A549 treated with GW870086 at 1 μM for 4 hours (cell line): ENCODE results near the gene SCFD2. TPM values are rescaled to one million over a fixed set of nuclear protein-coding genes. Genes with fewer than 3 reads are reported as not detected.

ENCODE experiments used
- total RNA-seq: library from RNA; stranded (reverse); fragments of 200-300 nt; extraction: Qiagen RNA extraction; gene quantifications from 5 replicates; pipeline ENCODE4 v1.2.3, GENCODE V29; 2022; ENCODE audit warnings: low read depth

SCFD2 gene
- 6.5 to 7.2 TPM (median 6.7 TPM) in 5 replicates for total RNA-seq

DNA sequence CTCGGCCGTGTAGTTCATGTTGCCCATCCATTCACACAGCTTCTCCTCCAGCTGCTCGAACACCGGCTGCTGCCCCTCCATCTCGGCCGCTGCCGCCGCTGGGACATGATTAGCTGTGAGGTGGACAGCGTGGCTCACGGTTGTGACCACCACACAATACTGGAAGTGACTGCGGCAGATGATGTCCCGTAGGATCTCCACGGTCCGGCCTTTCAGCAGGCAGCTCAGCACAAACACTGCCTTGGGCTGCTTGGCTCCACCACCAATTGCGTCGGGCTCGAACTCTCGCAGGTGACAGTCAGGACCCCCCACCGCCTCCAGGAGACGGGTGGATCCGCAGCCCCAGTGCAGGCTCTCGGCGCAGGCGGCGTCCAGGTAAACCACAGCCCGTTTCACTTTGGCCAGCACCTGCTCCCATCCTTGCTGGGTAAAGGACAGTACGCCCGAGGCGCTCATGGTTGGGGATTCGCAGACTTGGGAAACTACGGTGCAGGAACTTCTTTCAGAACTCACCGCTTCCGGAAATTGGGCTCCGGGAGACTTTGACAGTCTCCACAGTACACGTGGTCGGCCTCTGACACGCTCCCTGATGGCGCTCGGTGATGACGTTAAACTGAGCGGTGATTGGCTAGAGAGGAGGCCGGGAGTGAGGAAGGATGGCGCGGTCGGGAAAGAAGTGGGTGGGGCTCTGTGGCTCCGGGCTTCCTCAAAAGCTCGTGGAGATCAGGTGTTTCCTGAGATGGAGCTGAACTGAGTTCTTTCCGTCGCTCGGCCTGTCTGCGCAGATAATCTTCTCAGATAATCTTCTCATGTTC is at the start of gene SCFD2:
Gene SCFD2 (minus strand): TSS at position 576 of the 815 bp plus-strand sequence.

DNA sequence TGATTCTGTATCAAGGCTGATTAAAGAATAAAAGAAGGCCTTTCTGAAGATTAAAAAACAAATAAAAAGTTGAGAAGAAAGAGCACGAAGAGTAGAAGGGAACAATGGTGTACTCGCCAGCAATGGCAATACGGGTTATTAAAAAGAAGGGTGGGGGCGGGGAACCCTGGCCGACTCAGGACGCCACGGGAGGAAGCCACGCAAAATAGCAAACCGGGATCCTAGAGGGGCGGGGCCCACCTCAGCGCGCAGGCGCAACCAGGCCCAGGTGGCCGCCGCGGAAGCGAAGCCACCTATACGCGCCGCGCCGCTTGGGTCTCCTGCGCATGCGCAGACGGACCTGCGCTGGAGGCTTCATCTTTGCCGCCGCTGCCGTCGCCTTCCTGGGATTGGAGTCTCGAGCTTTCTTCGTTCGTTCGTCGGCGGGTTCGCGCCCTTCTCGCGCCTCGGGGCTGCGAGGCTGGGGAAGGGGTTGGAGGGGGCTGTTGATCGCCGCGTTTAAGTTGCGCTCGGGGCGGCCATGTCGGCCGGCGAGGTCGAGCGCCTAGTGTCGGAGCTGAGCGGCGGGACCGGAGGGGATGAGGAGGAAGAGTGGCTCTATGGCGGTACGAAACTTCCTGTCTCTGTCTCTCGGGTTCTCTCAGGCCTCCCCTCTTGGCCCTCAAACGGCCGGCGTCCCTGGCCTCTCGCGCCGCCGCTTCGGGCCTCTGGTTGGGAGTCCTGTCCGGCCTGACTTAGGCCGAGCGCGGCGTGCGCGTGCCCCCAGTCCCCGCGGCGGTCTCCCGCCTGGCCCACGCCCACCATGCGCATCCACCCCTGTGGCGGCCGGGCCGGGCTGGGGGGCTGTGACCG is 11.7 kb upstream of the SCFD2 start, which contains the start of gene FIP1L1:
Gene FIP1L1 (plus strand): TSS at position 323 of the 852 bp plus-strand sequence. CDS start 198 bp downstream, at position 521.

GRCh38 chr4:52861879-52862616 is 503.8 kb downstream of the SCFD2 start, which contains the start of gene RASL11B:
Gene RASL11B, plus strand, starts transcription at chr4:52862317. Its CDS starts 191 bp downstream, at chr4:52862508.

Other genes starting within 250 kb of the SCFD2 start
- 27.1 to 34.3 TPM (median 30.2 TPM) in 5 replicates for gene FIP1L1, start 11.6 kb upstream of the SCFD2 start, total RNA-seq
- 0.03 to 0.09 TPM in 2 of 5 replicates, not detected in the others for gene LNX1, start 225.4 kb upstream of the SCFD2 start, total RNA-seq